IPS DF 6.9 (cell line): ENCODE measurements around the gene RPE.

Experiments used
- DNase-seq: peaks from one replicate; pipeline ENCODE4 v3.0.0-alpha.2; 2013; ENCODE audit warnings: low read depth, low spot score
- H3K27ac ChIP-seq: one replicate; pipeline ENCODE4 v1.5.1; 2013; ENCODE audit warnings: low read length, control low read depth
- H3K27me3 ChIP-seq: 2 replicates; pipeline ENCODE4 v1.6.1; 2013; ENCODE audit warnings: mild to moderate bottlenecking, low read length; ENCODE audit not compliant: control insufficient read depth, insufficient read depth
- H3K36me3 ChIP-seq: 2 replicates; pipeline ENCODE4 v1.6.1; 2013; ENCODE audit warnings: low read length; ENCODE audit not compliant: control insufficient read depth, insufficient read depth
- H3K4me1 ChIP-seq: 2 replicates; pipeline ENCODE4 v1.6.1; 2013; ENCODE audit warnings: low read length; ENCODE audit not compliant: control insufficient read depth, insufficient read depth
- H3K4me3 ChIP-seq: 2 replicates; pipeline ENCODE4 v1.5.1; 2013; ENCODE audit warnings: mild to moderate bottlenecking, low read length
- H3K9me3 ChIP-seq: 2 replicates; pipeline ENCODE4 v1.6.1; 2013; ENCODE audit warnings: low read length, inconsistent platforms; ENCODE audit not compliant: control insufficient read depth, insufficient read depth
- WGBS: extraction: QIAGEN DNeasy Blood & Tissue Kit; methylation state at CpG from one replicate; pipeline ENCODE4 v1.1.7; 2013; ENCODE audit warnings: mixed read lengths, missing lambda C conversion rate; ENCODE audit not compliant: insufficient read length, insufficient coverage; 5-methylcytosine and 5-hydroxymethylcytosine counted together

The RPE gene

GRCh38 chr2:210000464-210001324 lies 1.7 kb upstream of the RPE start:
- Histone ChIP-seq H3K27ac (no peak overlapping the region), H3K4me1 (no peaks in the 10 kb centered on the region), H3K27me3 (no peaks in the 10 kb centered on the region), H3K4me3 (no peak overlapping the region), H3K9me3 (no peaks in the 10 kb centered on the region), H3K36me3 (no peaks in the 10 kb centered on the region)
- no CpG with 5 or more reads among the region's 32 CpGs for WGBS
- DNase-seq, result no peak

GRCh38 chr2:210003359-210003758 lies 921 bp downstream of the RPE start:
- Histone ChIP-seq H3K4me1 (no peaks in the 10 kb centered on the region), H3K36me3 (no peaks in the 10 kb centered on the region), H3K27ac (no peak overlapping the region), H3K27me3 (no peaks in the 10 kb centered on the region), H3K4me3 (peak overlapping the region; percentile 97; the same call in 1 of the 2 replicates), H3K9me3 (no peaks in the 10 kb centered on the region)
- WGBS, result no CpG with 5 or more reads among the region's 2 CpGs
- DNase-seq, result no peak

- Histone ChIP-seq H3K27me3 (no peaks in the 10 kb centered on the region), H3K27ac (no peak overlapping the region), H3K9me3 (no peaks in the 10 kb centered on the region), H3K4me3 (no peak overlapping the region), H3K36me3 (no peaks in the 10 kb centered on the region), H3K4me1 (no peaks in the 10 kb centered on the region)
- DNase-seq, result no peak
- WGBS, result no CpG with 5 or more reads among the region's 2 CpGs
Observed at GRCh38 chr2:210004881-210005280, 2.4 kb downstream of the RPE start.

GRCh38 chr2:210007895-210008294 lies 5.5 kb downstream of the RPE start:
- Histone ChIP-seq H3K9me3 (no peaks in the 10 kb centered on the region), H3K36me3 (no peaks in the 10 kb centered on the region), H3K27ac (no peak overlapping the region), H3K4me1 (no peaks in the 10 kb centered on the region), H3K4me3 (no peak overlapping the region), H3K27me3 (no peaks in the 10 kb centered on the region)
- WGBS, result no CpG with 5 or more reads among the region's 2 CpGs
- DNase-seq, result no peak

- Histone ChIP-seq H3K27me3 (no peaks in the 10 kb centered on the region), H3K27ac (no peak overlapping the region), H3K9me3 (no peaks in the 10 kb centered on the region), H3K4me3 (no peak overlapping the region), H3K36me3 (no peaks in the 10 kb centered on the region; the same call in 1 of the 2 replicates), H3K4me1 (no peaks in the 10 kb centered on the region)
- no peak for DNase-seq
- WGBS, result no CpG with 5 or more reads among the region's 6 CpGs
Observed at GRCh38 chr2:210009126-210009525, 6.7 kb downstream of the RPE start.

GRCh38 chr2:210009896-210010295 lies 7.5 kb downstream of the RPE start:
- DNase-seq, result no peak
- WGBS, result no CpG with 5 or more reads among the region's 3 CpGs
- no peak overlapping the region for H3K27ac ChIP-seq
- H3K9me3 ChIP-seq, result no peaks in the 10 kb centered on the region
- no peaks in the 10 kb centered on the region for H3K4me1 ChIP-seq
- H3K36me3 ChIP-seq, result no peaks in the 10 kb centered on the region; the same call in 1 of the 2 replicates
- H3K27me3 ChIP-seq, result no peaks in the 10 kb centered on the region
- H3K4me3 ChIP-seq, result no peak overlapping the region

- no CpG with 5 or more reads among the region's 1 CpG for WGBS
- H3K27ac ChIP-seq, result no peak overlapping the region
- no peaks in the 10 kb centered on the region for H3K27me3 ChIP-seq
- H3K9me3 ChIP-seq, result no peaks in the 10 kb centered on the region
- H3K4me3 ChIP-seq, result no peak overlapping the region
- H3K4me1 ChIP-seq, result no peaks in the 10 kb centered on the region
- DNase-seq, result no peak
- peaks cover 10% of the 10 kb centered on the region; the same call in 1 of the 2 replicates for H3K36me3 ChIP-seq
Observed at GRCh38 chr2:210020138-210020537, 17.7 kb downstream of the RPE start.

GRCh38 chr2:210022824-210023223 lies 20.4 kb downstream of the RPE start:
- Histone ChIP-seq H3K4me3 (no peak overlapping the region), H3K27me3 (no peaks in the 10 kb centered on the region), H3K36me3 (no peaks in the 10 kb centered on the region; the same call in 1 of the 2 replicates), H3K4me1 (no peaks in the 10 kb centered on the region), H3K27ac (no peak overlapping the region), H3K9me3 (no peaks in the 10 kb centered on the region)
- no peak for DNase-seq
- no CpG with 5 or more reads among the region's 3 CpGs for WGBS

GRCh38 chr2:210027608-210028007 lies 25.2 kb downstream of the RPE start:
- no peak for DNase-seq
- H3K4me3 ChIP-seq, result no peak overlapping the region
- H3K36me3 ChIP-seq, result no peaks in the 10 kb centered on the region; the same call in 1 of the 2 replicates
- no peaks in the 10 kb centered on the region for H3K4me1 ChIP-seq
- no peaks in the 10 kb centered on the region for H3K9me3 ChIP-seq
- WGBS, result no CpG with 5 or more reads among the region's 2 CpGs
- no peaks in the 10 kb centered on the region for H3K27me3 ChIP-seq
- no peak overlapping the region for H3K27ac ChIP-seq

GRCh38 chr2:210028178-210028577 lies 25.7 kb downstream of the RPE start:
- Histone ChIP-seq H3K27me3 (no peaks in the 10 kb centered on the region), H3K27ac (no peak overlapping the region), H3K36me3 (no peaks in the 10 kb centered on the region), H3K9me3 (no peaks in the 10 kb centered on the region), H3K4me1 (no peaks in the 10 kb centered on the region), H3K4me3 (no peak overlapping the region)
- no CpG with 5 or more reads among the region's 2 CpGs for WGBS
- DNase-seq, result no peak
